Spleen (tissue), 7 donors: ENCODE measurements around the gene CDH18.

ENCODE experiments used
- POLR2A ChIP-seq, 3 donors: fragments of 450-650 bp; IDR thresholded peaks; one replicate each; pipeline ENCODE4 v1.5.1; 2017; ENCODE audit warnings: antibody characterized with exemption in 3 of 3, mild to moderate bottlenecking in 1 of 3
- TF ChIP-seq, protein P1 (sequence below), 11 experiments: fragments of 200-600 bp in 7 of 11; fragments of 450-650 bp in 4 of 11; sonication (generic) in 4 of 11; IDR thresholded peaks in 8 of 11; conservative IDR thresholded peaks in 3 of 11; 1 replicate in 7 of 11; 2 replicates in 4 of 11; pipeline versions ENCODE4 v1.4.0 to v1.8.0; 2016 to 2021; ENCODE audit warnings: antibody characterized with exemption in 11 of 11, inconsistent platforms in 4 of 11, mild to moderate bottlenecking in 1 of 11
- donor health status: DM: no; HTN: no; CAD: no; lungs with moderate emphysema.
- donor health status: DM: no; HTN: no; CAD: no.
- donor health status: DM: no; HTN: no; CAD: no.

- TF ChIP-seq POLR2A (IDR thresholded peaks at IDR 0.05) = no peak
- TF ChIP-seq, protein P1, sequence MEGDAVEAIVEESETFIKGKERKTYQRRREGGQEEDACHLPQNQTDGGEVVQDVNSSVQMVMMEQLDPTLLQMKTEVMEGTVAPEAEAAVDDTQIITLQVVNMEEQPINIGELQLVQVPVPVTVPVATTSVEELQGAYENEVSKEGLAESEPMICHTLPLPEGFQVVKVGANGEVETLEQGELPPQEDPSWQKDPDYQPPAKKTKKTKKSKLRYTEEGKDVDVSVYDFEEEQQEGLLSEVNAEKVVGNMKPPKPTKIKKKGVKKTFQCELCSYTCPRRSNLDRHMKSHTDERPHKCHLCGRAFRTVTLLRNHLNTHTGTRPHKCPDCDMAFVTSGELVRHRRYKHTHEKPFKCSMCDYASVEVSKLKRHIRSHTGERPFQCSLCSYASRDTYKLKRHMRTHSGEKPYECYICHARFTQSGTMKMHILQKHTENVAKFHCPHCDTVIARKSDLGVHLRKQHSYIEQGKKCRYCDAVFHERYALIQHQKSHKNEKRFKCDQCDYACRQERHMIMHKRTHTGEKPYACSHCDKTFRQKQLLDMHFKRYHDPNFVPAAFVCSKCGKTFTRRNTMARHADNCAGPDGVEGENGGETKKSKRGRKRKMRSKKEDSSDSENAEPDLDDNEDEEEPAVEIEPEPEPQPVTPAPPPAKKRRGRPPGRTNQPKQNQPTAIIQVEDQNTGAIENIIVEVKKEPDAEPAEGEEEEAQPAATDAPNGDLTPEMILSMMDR (IDR thresholded peaks at IDR 0.05 in 8 of 11, conservative IDR thresholded peaks at IDR 0.05 in 3 of 11) = no peak
Observed at GRCh38 chr5:19977099-19977498, 10.9 kb downstream of the CDH18 start.
